MM.1S (cell line): ENCODE results near the gene EXOC7.

Source experiments
- CTCF ChIP-seq: fragments of 300-600 bp; sonication (generic); IDR thresholded peaks from 2 replicates; pipeline ENCODE4 v1.5.1; 2016; ENCODE audit warnings: antibody characterized with exemption, low read length, mixed read lengths
- EZH2 ChIP-seq: fragments of 300-600 bp; sonication (generic); optimal IDR thresholded peaks from 2 replicates; pipeline ENCODE3; 2017; ENCODE audit warnings: low read depth, mild to moderate bottlenecking, antibody characterized with exemption, low read length, mixed read lengths

GRCh38 chr17:76106703-76107102 is 3.1 kb upstream of the EXOC7 start:
- no peak for TF ChIP-seq EZH2
- TF ChIP-seq CTCF, result no peak
